ENCODE results near the gene TBX4.

- TF ChIP-seq CTCF (IDR thresholded peaks at IDR 0.05) (no peak), POLR2AphosphoS5 (IDR thresholded peaks at IDR 0.05) (no peak)
Measured at GRCh38 chr17:61459939-61460718, 7.9 kb downstream of the TBX4 start.
